CD14-positive monocyte (primary cell): ENCODE measurements around the gene SFTPB. TPM values are rescaled to one million over a fixed set of nuclear protein-coding genes. Genes with fewer than 3 reads are reported as not detected.

ENCODE experiments used
- DNase-seq, 3 donors: peaks; one replicate each; pipeline ENCODE4 v3.0.0-alpha.2; 2011 to 2022
- H2AFZ ChIP-seq: 2 replicates; pipeline ENCODE4 v1.6.0; 2012; ENCODE audit warnings: mild to moderate bottlenecking, low read depth, low read length, inconsistent platforms; ENCODE audit not compliant: insufficient read depth, poor library complexity, severe bottlenecking
- H3K27ac ChIP-seq, 2 donors: 1 replicate in 1 of 2; 2 replicates in 1 of 2; pipeline ENCODE4 v1.5.1; 2012 to 2013; ENCODE audit warnings: low read length in 2 of 2, control low read depth in 1 of 2, inconsistent platforms in 1 of 2, low read depth in 1 of 2, mild to moderate bottlenecking in 1 of 2
- H3K27me3 ChIP-seq, 2 donors: one replicate each; pipeline versions ENCODE4 v1.6.0 to v1.6.1; 2011 to 2013; ENCODE audit warnings: low read length in 2 of 2; ENCODE audit not compliant: control insufficient read depth in 2 of 2, insufficient read depth in 2 of 2
- H3K36me3 ChIP-seq, 2 donors: replicated peaks in 1 of 2; 1 replicate in 1 of 2; 2 replicates in 1 of 2; pipeline versions ENCODE4 v1.5.1 to v1.6.1; 2012 to 2013; ENCODE audit warnings: low read length in 2 of 2, control low read depth in 1 of 2, inconsistent platforms in 1 of 2, mild to moderate bottlenecking in 1 of 2; ENCODE audit not compliant: insufficient read depth in 2 of 2, control insufficient read depth in 1 of 2
- H3K4me1 ChIP-seq, 2 donors: 1 replicate in 1 of 2; 2 replicates in 1 of 2; pipeline versions ENCODE4 v1.5.1 to v1.6.1; 2012 to 2013; ENCODE audit warnings: low read length in 2 of 2, control low read depth in 1 of 2, inconsistent platforms in 1 of 2, mild to moderate bottlenecking in 1 of 2, moderate library complexity in 1 of 2; ENCODE audit not compliant: insufficient read depth in 2 of 2, control insufficient read depth in 1 of 2
- H3K4me2 ChIP-seq: replicated peaks from 2 replicates; pipeline ENCODE3; 2012; ENCODE audit warnings: low read length, moderate library complexity, mild to moderate bottlenecking; ENCODE audit not compliant: poor library complexity, severe bottlenecking; ENCODE audit errors: extremely low read depth
- H3K4me3 ChIP-seq, 3 experiments: fragments of 200-600 bp in 1 of 3; sonication (generic) in 1 of 3; replicated peaks in 1 of 3; 1 replicate in 2 of 3; 2 replicates in 1 of 3; pipeline ENCODE4 v1.5.1; 2011 to 2013; ENCODE audit warnings: low read length in 3 of 3, mild to moderate bottlenecking in 3 of 3, control low read depth in 2 of 3, low read depth in 2 of 3, inconsistent platforms in 1 of 3, moderate library complexity in 1 of 3
- H3K79me2 ChIP-seq: 2 replicates; pipeline ENCODE4 v1.6.0; 2012; ENCODE audit warnings: mild to moderate bottlenecking, control low read depth, inconsistent platforms, low read length, moderate library complexity; ENCODE audit not compliant: insufficient read depth
- H3K9ac ChIP-seq: 2 replicates; pipeline ENCODE4 v1.6.0; 2017; ENCODE audit warnings: low read length, mild to moderate bottlenecking; ENCODE audit not compliant: insufficient read depth, poor library complexity, severe bottlenecking
- H3K9me3 ChIP-seq, 2 donors: replicated peaks in 1 of 2; 1 replicate in 1 of 2; 2 replicates in 1 of 2; pipeline versions ENCODE4 v1.5.1 to v1.6.1; 2012 to 2013; ENCODE audit warnings: low read length in 2 of 2, control low read depth in 1 of 2; ENCODE audit not compliant: control insufficient read depth in 1 of 2, insufficient read depth in 1 of 2
- H4K20me1 ChIP-seq: 2 replicates; pipeline ENCODE4 v1.6.0; 2012; ENCODE audit warnings: mild to moderate bottlenecking, low read length, control low read depth, moderate library complexity; ENCODE audit not compliant: insufficient read depth
- H3K27ac Mint-ChIP-seq, 7 donors: one replicate each; pipeline ENCODE4 v1.8.0; 2020; ENCODE audit warnings: mild to moderate bottlenecking in 7 of 7, mixed read lengths in 7 of 7, moderate library complexity in 6 of 7, inconsistent platforms in 2 of 7
- H3K27me3 Mint-ChIP-seq, 3 donors: one replicate each; pipeline ENCODE4 v1.8.0; 2021 to 2022; ENCODE audit warnings: low read depth in 3 of 3, mild to moderate bottlenecking in 3 of 3, mixed read lengths in 3 of 3, moderate library complexity in 3 of 3, inconsistent platforms in 1 of 3
- H3K36me3 Mint-ChIP-seq, 2 donors: one replicate each; pipeline ENCODE4 v1.8.0; 2020; ENCODE audit warnings: mixed read lengths in 2 of 2, inconsistent platforms in 1 of 2, mild to moderate bottlenecking in 1 of 2
- H3K4me1 Mint-ChIP-seq: one replicate; pipeline ENCODE4 v1.8.0; 2020; ENCODE audit warnings: mild to moderate bottlenecking, mixed read lengths
- H3K4me3 Mint-ChIP-seq, 2 donors: one replicate each; pipeline ENCODE4 v1.8.0; 2020; ENCODE audit warnings: mild to moderate bottlenecking in 2 of 2, mixed read lengths in 2 of 2, moderate library complexity in 1 of 2
- H3K9me3 Mint-ChIP-seq, 7 donors: one replicate each; pipeline ENCODE4 v1.8.0; 2020 to 2022; ENCODE audit warnings: mixed read lengths in 7 of 7, mild to moderate bottlenecking in 6 of 7, moderate library complexity in 6 of 7, inconsistent platforms in 2 of 7
- CTCF ChIP-seq: fragments of 200-600 bp; IDR thresholded peaks from one replicate; pipeline ENCODE4 v1.8.0; 2022; ENCODE audit warnings: antibody characterized with exemption, mild to moderate bottlenecking
- WGBS: methylation state at CpG from one replicate; pipeline ENCODE4 v1.1.5; 2013; ENCODE audit warnings: missing lambda C conversion rate; ENCODE audit not compliant: insufficient coverage; 5-methylcytosine and 5-hydroxymethylcytosine counted together
- intact Hi-C, 2 donors: fragments of 100-400 bp; cut with micrococcal nuclease; formaldehyde crosslinking; loops; one replicate each; pipeline versions ENCODE4 v1.15.0 to v1.15.1; 2023
- polyA plus RNA-seq, 3 donors: library from polyadenylated mRNA; depleted of rRNA in 1 of 3; unstranded in 2 of 3; stranded (reverse) in 1 of 3; fragments of 300-500 nt in 2 of 3; fragments of >200 nt in 1 of 3; fragmentation: Illumina TruSeq in 2 of 3; gene quantifications; 1 replicate in 2 of 3; 2 replicates in 1 of 3; pipeline ENCODE4 v1.2.3, GENCODE V29; 2012 to 2021

The SFTPB gene
- polyA plus RNA-seq, 3 donors: 0.18 to 0.47 TPM; not detected in 1

GRCh38 chr2:85613717-85614515 is 54.1 kb downstream of the SFTPB start:
- H3K79me2 ChIP-seq: peaks cover 55% of the 10 kb centered on the region
- H3K4me1 ChIP-seq: peaks cover 34 to 48% of the 10 kb centered on the region in 2 donors
- peaks cover 0 to 1% (median 0%) of the 10 kb centered on the region in 3 donors for H3K27me3 Mint-ChIP-seq
- no peak for DNase-seq
- H3K9ac ChIP-seq: no peak overlapping the region
- H3K4me1 Mint-ChIP-seq: peaks cover 32% of the 10 kb centered on the region
- intact Hi-C loops: loop anchor here (10.0 kb wide), 2 partner anchors 199 to 491 kb away; partner anchors contain the start of genes POLR1A (in 2 of the 2), PTCD3 (in 2 of the 2), CAPG (in 1 of the 2) and SH2D6 (in 1 of the 2)
- TF ChIP-seq CTCF: no peak
- peak overlapping the region in 2 of 7 donors; percentile 17 to 62 for H3K27ac Mint-ChIP-seq
- H3K27ac ChIP-seq: no peak overlapping the region
- no peak overlapping the region for H3K4me3 ChIP-seq
- WGBS: 97% methylated on average over 5 of the region's 10 CpGs
- H2AFZ ChIP-seq: no peak overlapping the region
- H3K36me3 Mint-ChIP-seq: peaks cover 9 to 27% of the 10 kb centered on the region in 2 donors
- H3K9me3 Mint-ChIP-seq: peaks cover 0 to 1% (median 0%) of the 10 kb centered on the region in 7 donors
- no peak overlapping the region for H3K4me2 ChIP-seq
- no peaks in the 10 kb centered on the region for H3K9me3 ChIP-seq
- peaks cover 6 to 10% of the 10 kb centered on the region in 2 donors for H3K36me3 ChIP-seq
- peaks cover 41% of the 10 kb centered on the region for H4K20me1 ChIP-seq
- H3K27me3 ChIP-seq: no peaks in the 10 kb centered on the region
- H3K4me3 Mint-ChIP-seq: no peak overlapping the region

- Histone ChIP-seq H4K20me1 (peaks cover 42% of the 10 kb centered on the region), H3K27me3 (no peaks in the 10 kb centered on the region), H3K4me3 (peak within 1 kb of the TSS; percentile 57 to 93 (median 86)), H3K27ac (peak within 1 kb of the TSS; percentile 71 to 87), H3K9me3 (no peaks in the 10 kb centered on the region), H2AFZ (peak within 1 kb of the TSS; percentile 96), H3K36me3 (peaks cover 21 to 26% of the 10 kb centered on the region in 2 donors), H3K4me1 (peaks cover 27 to 39% of the 10 kb centered on the region in 2 donors), H3K9ac (peak within 1 kb of the TSS; percentile 89), H3K4me2 (peak within 1 kb of the TSS; percentile 95), H3K79me2 (peaks cover 42% of the 10 kb centered on the region)
- H3K9me3 Mint-ChIP-seq: peaks cover 0 to 1% (median 0%) of the 10 kb centered on the region in 7 donors
- 0% methylated on average over 52 of the region's 73 CpGs for WGBS
- peaks cover 0 to 1% (median 0%) of the 10 kb centered on the region in 3 donors for H3K27me3 Mint-ChIP-seq
- DNase-seq: peak; percentile 77 to 79 (median 78)
- peaks cover 23 to 32% of the 10 kb centered on the region in 2 donors for H3K36me3 Mint-ChIP-seq
- H3K4me3 Mint-ChIP-seq: peak within 1 kb of the TSS; percentile 97 to 100
- TF ChIP-seq CTCF: no peak
- intact Hi-C loops: loop anchor here (10.0 kb wide), 2 partner anchors 197 to 493 kb away; partner anchors contain the start of genes POLR1A (in 2 of the 2), PTCD3 (in 2 of the 2), CAPG (in 1 of the 2) and SH2D6 (in 1 of the 2)
- peaks cover 27% of the 10 kb centered on the region for H3K4me1 Mint-ChIP-seq
- peak within 1 kb of the TSS; percentile 82 to 94 (median 92) for H3K27ac Mint-ChIP-seq
Measured at GRCh38 chr2:85611705-85612587, 56.1 kb downstream of the SFTPB start, which contains the start of gene C2orf68. Gene C2orf68 (minus strand): TSS chr2:85612066. CDS start chr2:85611984, 82 bp downstream.
